ENCODE results near the gene ZC3H8.
"Not testable (repeated sequence)": the region's sequence is repeated elsewhere in the genome, so short reads cannot be mapped to it uniquely, and the experiment has no call there.

ZC3H8 gene

DNA sequence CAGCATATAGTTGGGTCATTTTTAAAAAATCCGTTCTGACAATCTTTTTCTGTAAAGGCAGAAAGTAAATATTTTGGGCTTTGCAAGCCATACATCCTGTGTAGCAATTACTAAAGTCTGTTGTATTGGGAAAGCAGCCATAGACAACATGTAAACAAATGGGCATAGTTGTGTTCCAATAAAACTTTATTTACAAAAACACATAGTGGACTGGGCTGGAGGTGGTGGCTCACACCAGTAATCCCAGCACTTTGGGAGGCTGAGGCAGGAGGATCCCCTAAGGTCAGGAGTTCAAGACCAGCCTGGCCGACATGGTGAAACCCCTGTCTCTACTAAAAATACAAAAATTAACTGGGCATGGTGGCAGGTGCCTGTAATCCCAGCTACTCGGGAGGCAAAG, 46.9 kb downstream of the ZC3H8 start:
- not testable (repeated sequence) for H4K8ac ChIP-seq (ENCODE audit: low read length); H3K27ac ChIP-seq (ENCODE audit: low read length, poor library complexity, severe bottlenecking); H3K4me1 ChIP-seq (ENCODE audit: control insufficient read depth, insufficient read depth, low read depth, low read length); H3K27me3 ChIP-seq (ENCODE audit: control insufficient read depth in 1 of 2, insufficient read depth in 1 of 2, low read length in 2 of 2); H2AFZ ChIP-seq (ENCODE audit: low read depth, low read length); H4K91ac ChIP-seq (ENCODE audit: low read length); H3K4me2 ChIP-seq (ENCODE audit: low read length, poor library complexity, severe bottlenecking); H3K79me1 ChIP-seq (replicated peaks; ENCODE audit: low read length, poor library complexity, severe bottlenecking); H3K4ac ChIP-seq (ENCODE audit: low read depth in 1 of 2, low read length in 2 of 2); H2BK12ac ChIP-seq (ENCODE audit: low read length in 2 of 2); H3K9ac ChIP-seq (ENCODE audit: low read length); H3K18ac ChIP-seq (ENCODE audit: low read depth in 1 of 2, low read length in 2 of 2); H3K23ac ChIP-seq (ENCODE audit: low read length in 2 of 2); H3K36me3 ChIP-seq (ENCODE audit: control insufficient read depth in 1 of 2, insufficient read depth in 2 of 2, low read depth in 1 of 2, low read length in 2 of 2); H2BK5ac ChIP-seq (ENCODE audit: low read depth, low read length, poor library complexity, severe bottlenecking); H3K4me3 ChIP-seq (ENCODE audit: insufficient read depth in 1 of 2, low read depth in 1 of 2, low read length in 2 of 2); H3K14ac ChIP-seq (ENCODE audit: low read length in 2 of 2); H2BK120ac ChIP-seq (ENCODE audit: low read depth, low read length); H2AK5ac ChIP-seq (ENCODE audit: low read length, severe bottlenecking); DNase-seq; H2BK15ac ChIP-seq (ENCODE audit: low read depth, poor library complexity, severe bottlenecking)
- peaks cover 37% of the 10 kb centered on the region for H3K9me3 ChIP-seq (ENCODE audit: control insufficient read depth, low read length)
- WGBS = 79% methylated on average over 3 of the region's 3 CpGs

DNA sequence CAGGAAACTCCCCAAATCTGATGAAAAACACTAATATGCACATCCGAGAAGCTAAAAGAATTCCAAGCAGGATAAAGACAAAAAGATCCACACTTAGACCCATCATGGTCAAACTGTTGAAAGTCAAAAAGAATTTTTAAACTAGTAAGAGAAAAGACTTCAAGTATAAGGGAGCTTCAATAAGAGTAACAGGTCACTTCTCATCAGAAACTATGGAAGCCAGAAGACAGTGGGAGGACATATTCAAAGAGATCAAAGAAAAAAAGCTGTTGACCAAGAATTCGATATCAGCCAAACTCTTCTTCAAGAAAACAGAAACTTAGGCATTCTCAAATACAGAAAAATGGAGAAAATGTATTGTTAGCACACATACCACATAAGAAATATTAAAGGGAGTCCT, 50.4 kb downstream of the ZC3H8 start:
- Histone ChIP-seq H3K14ac (ENCODE audit: low read length in 2 of 2) (no peak overlapping the region), H3K27ac (ENCODE audit: low read length, poor library complexity, severe bottlenecking) (no peak overlapping the region), H2AK5ac (ENCODE audit: low read length, severe bottlenecking) (no peak overlapping the region), H3K4me2 (ENCODE audit: low read length, poor library complexity, severe bottlenecking) (no peak overlapping the region), H3K4me3 (ENCODE audit: insufficient read depth in 1 of 2, low read depth in 1 of 2, low read length in 2 of 2) (no peak overlapping the region), H3K23ac (ENCODE audit: low read length in 2 of 2) (no peak overlapping the region), H3K27me3 (ENCODE audit: control insufficient read depth in 1 of 2, insufficient read depth in 1 of 2, low read length in 2 of 2) (peaks cover 0 to 2% of the 10 kb centered on the region in 2 experiments), H3K9ac (ENCODE audit: low read length) (no peak overlapping the region), H2BK15ac (ENCODE audit: low read depth, poor library complexity, severe bottlenecking) (no peak overlapping the region), H2BK120ac (ENCODE audit: low read depth, low read length) (no peak overlapping the region), H4K91ac (ENCODE audit: low read length) (no peak overlapping the region), H3K18ac (ENCODE audit: low read depth in 1 of 2, low read length in 2 of 2) (no peak overlapping the region), H3K4me1 (ENCODE audit: control insufficient read depth, insufficient read depth, low read depth, low read length) (no peaks in the 10 kb centered on the region), H4K8ac (ENCODE audit: low read length) (no peak overlapping the region), H3K9me3 (ENCODE audit: control insufficient read depth, low read length) (peaks cover 43% of the 10 kb centered on the region), H3K36me3 (ENCODE audit: control insufficient read depth in 1 of 2, insufficient read depth in 2 of 2, low read depth in 1 of 2, low read length in 2 of 2) (no peaks in the 10 kb centered on the region), H2AFZ (ENCODE audit: low read depth, low read length) (no peak overlapping the region), H2BK12ac (ENCODE audit: low read length in 2 of 2) (no peak overlapping the region), H3K4ac (ENCODE audit: low read depth in 1 of 2, low read length in 2 of 2) (no peak overlapping the region), H2BK5ac (ENCODE audit: low read depth, low read length, poor library complexity, severe bottlenecking) (no peak overlapping the region), H3K79me1 (replicated peaks; ENCODE audit: low read length, poor library complexity, severe bottlenecking) (no peaks in the 10 kb centered on the region)
- no CpG with 5 or more reads among the region's 2 CpGs for WGBS
- DNase-seq = peak; percentile 29

DNA sequence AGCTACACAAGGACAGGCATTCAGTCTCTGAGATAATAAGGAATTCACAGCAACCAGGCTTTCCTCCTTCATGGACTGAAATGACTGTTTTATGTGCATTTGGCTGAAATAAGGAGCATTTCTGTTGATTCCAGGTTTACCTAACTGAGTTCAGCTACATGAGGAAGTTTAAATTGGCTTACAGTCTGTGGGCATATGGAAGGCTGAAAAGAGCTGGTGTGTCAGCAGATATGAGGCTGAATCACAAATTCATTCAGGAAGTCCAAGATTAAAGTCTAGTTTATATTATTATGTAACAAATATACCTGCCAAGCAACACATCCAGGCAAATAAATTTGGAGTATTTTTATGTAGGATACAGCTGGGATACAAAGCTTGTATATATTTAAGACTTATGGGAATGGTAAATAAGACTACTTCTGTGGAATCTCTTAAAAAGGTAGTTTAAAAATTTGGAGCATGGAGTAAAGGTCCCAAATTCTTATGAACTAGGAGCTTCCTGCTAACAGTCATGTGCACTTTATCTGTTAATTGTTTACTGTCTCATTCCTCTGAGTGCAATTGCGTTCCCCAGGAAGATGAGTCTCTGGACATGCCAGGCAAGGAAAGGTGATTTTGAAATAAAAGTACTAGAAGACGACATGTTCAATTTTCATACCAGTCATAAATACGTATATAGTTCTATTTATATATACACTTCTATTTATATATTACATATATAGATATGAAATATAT, 53.0 kb downstream of the ZC3H8 start:
- Histone ChIP-seq H4K91ac (ENCODE audit: low read length) (no peak overlapping the region), H2AFZ (ENCODE audit: low read depth, low read length) (no peak overlapping the region), H2BK120ac (ENCODE audit: low read depth, low read length) (no peak overlapping the region), H3K9me3 (ENCODE audit: control insufficient read depth, low read length) (peaks cover 29% of the 10 kb centered on the region), H3K36me3 (ENCODE audit: control insufficient read depth in 1 of 2, insufficient read depth in 2 of 2, low read depth in 1 of 2, low read length in 2 of 2) (no peaks in the 10 kb centered on the region), H3K9ac (ENCODE audit: low read length) (no peak overlapping the region), H3K18ac (ENCODE audit: low read depth in 1 of 2, low read length in 2 of 2) (no peak overlapping the region), H4K8ac (ENCODE audit: low read length) (no peak overlapping the region), H2BK12ac (ENCODE audit: low read length in 2 of 2) (no peak overlapping the region), H2BK5ac (ENCODE audit: low read depth, low read length, poor library complexity, severe bottlenecking) (no peak overlapping the region), H3K27me3 (ENCODE audit: control insufficient read depth in 1 of 2, insufficient read depth in 1 of 2, low read length in 2 of 2) (peaks cover 0 to 7% of the 10 kb centered on the region in 2 experiments), H3K4ac (ENCODE audit: low read depth in 1 of 2, low read length in 2 of 2) (no peak overlapping the region), H3K4me3 (ENCODE audit: insufficient read depth in 1 of 2, low read depth in 1 of 2, low read length in 2 of 2) (no peak overlapping the region), H3K23ac (ENCODE audit: low read length in 2 of 2) (no peak overlapping the region), H2AK5ac (ENCODE audit: low read length, severe bottlenecking) (no peak overlapping the region), H3K4me1 (ENCODE audit: control insufficient read depth, insufficient read depth, low read depth, low read length) (no peaks in the 10 kb centered on the region), H3K14ac (ENCODE audit: low read length in 2 of 2) (no peak overlapping the region), H3K79me1 (replicated peaks; ENCODE audit: low read length, poor library complexity, severe bottlenecking) (no peaks in the 10 kb centered on the region), H3K4me2 (ENCODE audit: low read length, poor library complexity, severe bottlenecking) (no peak overlapping the region), H3K27ac (ENCODE audit: low read length, poor library complexity, severe bottlenecking) (no peak overlapping the region), H2BK15ac (ENCODE audit: low read depth, poor library complexity, severe bottlenecking) (no peak overlapping the region)
- no peak for DNase-seq
- no CpG with 5 or more reads among the region's 3 CpGs for whole genome bisulfite sequencing

DNA sequence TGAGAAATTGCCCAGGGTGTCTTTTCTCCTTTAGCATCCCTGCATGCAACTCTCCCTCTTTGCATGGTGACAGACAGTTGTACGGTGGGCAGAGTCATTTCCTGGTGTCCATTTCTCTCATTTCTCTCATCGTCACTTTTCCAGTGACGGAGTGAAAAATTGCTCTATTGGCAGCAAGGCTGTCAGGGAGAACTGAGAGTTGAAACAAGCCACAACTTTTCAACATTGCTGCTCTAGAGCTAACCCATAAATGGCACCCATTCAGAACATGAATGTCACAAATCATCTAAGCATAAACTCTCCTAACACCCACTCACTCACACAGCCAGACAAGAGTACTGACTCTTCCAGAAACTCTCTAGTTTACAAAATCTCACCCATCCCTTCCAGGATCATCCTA, 55.7 kb downstream of the ZC3H8 start:
- Histone ChIP-seq H3K27ac (ENCODE audit: low read length, poor library complexity, severe bottlenecking) (no peak overlapping the region), H3K23ac (ENCODE audit: low read length in 2 of 2) (no peak overlapping the region), H3K18ac (ENCODE audit: low read depth in 1 of 2, low read length in 2 of 2) (no peak overlapping the region), H2BK15ac (ENCODE audit: low read depth, poor library complexity, severe bottlenecking) (no peak overlapping the region), H3K79me1 (replicated peaks; ENCODE audit: low read length, poor library complexity, severe bottlenecking) (no peaks in the 10 kb centered on the region), H3K4me1 (ENCODE audit: control insufficient read depth, insufficient read depth, low read depth, low read length) (no peaks in the 10 kb centered on the region), H4K8ac (ENCODE audit: low read length) (no peak overlapping the region), H3K14ac (ENCODE audit: low read length in 2 of 2) (no peak overlapping the region), H2BK12ac (ENCODE audit: low read length in 2 of 2) (no peak overlapping the region), H3K9me3 (ENCODE audit: control insufficient read depth, low read length) (peaks cover 15% of the 10 kb centered on the region), H3K4ac (ENCODE audit: low read depth in 1 of 2, low read length in 2 of 2) (no peak overlapping the region), H3K36me3 (ENCODE audit: control insufficient read depth in 1 of 2, insufficient read depth in 2 of 2, low read depth in 1 of 2, low read length in 2 of 2) (no peaks in the 10 kb centered on the region), H2BK120ac (ENCODE audit: low read depth, low read length) (no peak overlapping the region), H3K4me2 (ENCODE audit: low read length, poor library complexity, severe bottlenecking) (no peak overlapping the region), H2BK5ac (ENCODE audit: low read depth, low read length, poor library complexity, severe bottlenecking) (no peak overlapping the region), H3K4me3 (ENCODE audit: insufficient read depth in 1 of 2, low read depth in 1 of 2, low read length in 2 of 2) (no peak overlapping the region), H3K27me3 (ENCODE audit: control insufficient read depth in 1 of 2, insufficient read depth in 1 of 2, low read length in 2 of 2) (peaks cover 0 to 21% of the 10 kb centered on the region in 2 experiments), H4K91ac (ENCODE audit: low read length) (no peak overlapping the region), H2AFZ (ENCODE audit: low read depth, low read length) (no peak overlapping the region), H3K9ac (ENCODE audit: low read length) (no peak overlapping the region), H2AK5ac (ENCODE audit: low read length, severe bottlenecking) (no peak overlapping the region)
- no peak for DNase-seq
- WGBS = 94% methylated on average over 3 of the region's 3 CpGs
